Parathyroid adenoma (tissue), 2 donors: ENCODE results near the gene ZEB2.

Source experiments
- H2AFZ ChIP-seq: fragments of 300-600 bp; sonication (generic); one replicate; pipeline ENCODE4 v1.7.0; 2017; ENCODE audit warnings: antibody characterized with exemption, mild to moderate bottlenecking
- H3K27ac ChIP-seq: fragments of 300-600 bp; sonication (generic); one replicate; pipeline ENCODE4 v1.7.0; 2017
- H3K27me3 ChIP-seq: fragments of 300-600 bp; sonication (generic); one replicate; pipeline ENCODE4 v1.7.0; 2017; ENCODE audit warnings: low read length; ENCODE audit not compliant: control insufficient read depth, insufficient read depth
- H3K36me3 ChIP-seq: fragments of 300-600 bp; sonication (generic); one replicate; pipeline ENCODE4 v1.7.0; 2017; ENCODE audit warnings: low read length; ENCODE audit not compliant: control insufficient read depth, insufficient read depth
- H3K4me1 ChIP-seq: fragments of 300-600 bp; sonication (generic); one replicate; pipeline ENCODE4 v1.7.0; 2017; ENCODE audit warnings: control low read depth
- H3K4me2 ChIP-seq: fragments of 300-600 bp; sonication (generic); one replicate; pipeline ENCODE4 v1.7.0; 2017; ENCODE audit warnings: low read length
- H3K4me3 ChIP-seq: fragments of 300-600 bp; sonication (generic); one replicate; pipeline ENCODE4 v1.7.0; 2017; ENCODE audit warnings: low read depth, low read length
- H3K79me2 ChIP-seq: fragments of 300-600 bp; sonication (generic); one replicate; pipeline ENCODE4 v1.7.0; 2017; ENCODE audit warnings: control low read depth
- H3K9ac ChIP-seq: fragments of 300-600 bp; sonication (generic); one replicate; pipeline ENCODE4 v1.7.0; 2017; ENCODE audit warnings: mild to moderate bottlenecking
- H3K9me3 ChIP-seq: fragments of 300-600 bp; sonication (generic); one replicate; pipeline ENCODE4 v1.7.0; 2017; ENCODE audit warnings: low read length; ENCODE audit not compliant: control insufficient read depth
- TF ChIP-seq, protein P1 (sequence below): fragments of 300-600 bp; sonication (generic); IDR thresholded peaks from one replicate; pipeline ENCODE4 v1.7.0; 2017; ENCODE audit warnings: antibody characterized with exemption, mild to moderate bottlenecking
- donor health status: primary hyperparathyroidism.

Gene ZEB2

DNA sequence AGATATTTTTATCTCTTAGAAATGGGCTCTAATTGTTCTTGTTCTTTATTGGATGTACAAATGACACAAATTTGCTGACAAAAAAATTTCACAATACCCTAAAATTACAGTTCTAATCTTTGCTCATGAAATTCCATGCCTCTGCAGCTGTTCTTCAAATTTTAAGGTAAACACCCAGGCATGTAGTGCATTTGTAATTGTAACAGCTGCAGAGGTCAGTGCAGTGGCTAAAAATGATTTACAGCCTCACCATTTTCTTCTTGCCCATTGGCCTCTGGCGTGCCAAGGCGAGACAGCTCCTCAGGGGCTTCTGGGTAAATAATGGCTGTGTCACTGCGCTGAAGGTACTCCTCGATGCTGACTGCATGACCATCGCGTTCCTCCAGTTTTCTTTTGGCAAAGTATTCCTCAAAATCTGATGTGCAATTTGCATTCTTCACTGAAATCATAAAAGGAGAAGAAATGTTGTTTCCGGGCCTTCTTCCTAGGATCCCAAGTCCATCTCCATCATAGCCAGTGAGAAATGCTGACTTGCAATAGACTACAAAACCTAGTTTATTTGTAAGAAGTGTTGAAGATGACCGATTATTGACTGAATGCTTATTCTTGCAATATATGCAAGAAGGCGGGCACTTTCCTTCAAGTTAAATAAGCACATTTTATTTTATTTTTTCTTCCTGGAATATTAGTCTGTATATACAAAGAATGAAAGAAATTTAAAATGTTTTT, 115.2 kb downstream of the ZEB2 start:
- TF ChIP-seq, protein P1, sequence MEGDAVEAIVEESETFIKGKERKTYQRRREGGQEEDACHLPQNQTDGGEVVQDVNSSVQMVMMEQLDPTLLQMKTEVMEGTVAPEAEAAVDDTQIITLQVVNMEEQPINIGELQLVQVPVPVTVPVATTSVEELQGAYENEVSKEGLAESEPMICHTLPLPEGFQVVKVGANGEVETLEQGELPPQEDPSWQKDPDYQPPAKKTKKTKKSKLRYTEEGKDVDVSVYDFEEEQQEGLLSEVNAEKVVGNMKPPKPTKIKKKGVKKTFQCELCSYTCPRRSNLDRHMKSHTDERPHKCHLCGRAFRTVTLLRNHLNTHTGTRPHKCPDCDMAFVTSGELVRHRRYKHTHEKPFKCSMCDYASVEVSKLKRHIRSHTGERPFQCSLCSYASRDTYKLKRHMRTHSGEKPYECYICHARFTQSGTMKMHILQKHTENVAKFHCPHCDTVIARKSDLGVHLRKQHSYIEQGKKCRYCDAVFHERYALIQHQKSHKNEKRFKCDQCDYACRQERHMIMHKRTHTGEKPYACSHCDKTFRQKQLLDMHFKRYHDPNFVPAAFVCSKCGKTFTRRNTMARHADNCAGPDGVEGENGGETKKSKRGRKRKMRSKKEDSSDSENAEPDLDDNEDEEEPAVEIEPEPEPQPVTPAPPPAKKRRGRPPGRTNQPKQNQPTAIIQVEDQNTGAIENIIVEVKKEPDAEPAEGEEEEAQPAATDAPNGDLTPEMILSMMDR: no peak
- no peaks in the 10 kb centered on the region for H3K4me1 ChIP-seq
- H3K4me2 ChIP-seq: no peak overlapping the region
- no peaks in the 10 kb centered on the region for H3K36me3 ChIP-seq
- no peaks in the 10 kb centered on the region for H3K27me3 ChIP-seq
- H3K9me3 ChIP-seq: no peaks in the 10 kb centered on the region
- no peaks in the 10 kb centered on the region for H3K79me2 ChIP-seq
- no peak overlapping the region for H2AFZ ChIP-seq
- no peak overlapping the region for H3K4me3 ChIP-seq
- no peak overlapping the region for H3K27ac ChIP-seq
- H3K9ac ChIP-seq: no peak overlapping the region

DNA sequence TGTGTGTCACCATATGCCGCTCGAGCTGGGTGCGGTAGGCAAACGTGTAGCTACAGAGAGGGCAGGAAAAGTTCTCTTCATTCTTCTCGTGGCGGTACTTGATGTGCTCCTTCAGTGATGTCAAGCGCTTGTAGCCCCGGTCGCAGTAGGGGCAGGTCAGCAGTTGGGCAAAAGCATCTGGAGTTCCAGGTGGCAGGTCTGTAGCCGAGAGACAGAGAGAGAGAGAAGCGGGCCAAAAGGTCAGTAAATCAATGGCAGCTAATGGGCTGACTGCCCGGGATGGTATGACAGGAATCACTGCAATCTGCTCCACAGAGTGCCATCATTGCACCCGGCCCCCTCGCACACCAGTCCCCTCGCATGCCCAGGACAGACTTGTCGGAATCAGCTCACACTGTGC, 116.0 kb downstream of the ZEB2 start:
- no peak overlapping the region for H3K27ac ChIP-seq

DNA sequence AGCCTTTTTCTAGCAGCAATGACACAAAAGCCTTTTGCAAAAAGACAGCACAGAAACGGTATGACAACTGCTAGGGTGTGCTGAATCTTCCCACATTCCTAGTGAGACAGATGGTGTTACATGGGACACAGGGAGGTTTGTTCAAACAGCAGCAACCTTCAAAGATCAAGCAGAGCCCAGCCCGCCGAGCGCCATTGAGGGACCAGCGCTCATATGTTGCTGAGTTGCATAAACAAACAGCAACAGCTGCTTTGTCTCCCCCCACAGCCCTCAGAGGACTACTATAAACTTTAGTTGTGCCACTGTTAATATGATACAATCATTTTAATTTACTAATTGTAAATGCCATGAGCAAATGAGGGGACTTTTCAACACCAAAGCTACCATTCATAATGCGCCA, 117.7 kb downstream of the ZEB2 start:
- Histone ChIP-seq H3K79me2 (no peaks in the 10 kb centered on the region), H3K27me3 (no peaks in the 10 kb centered on the region), H3K36me3 (no peaks in the 10 kb centered on the region), H3K27ac (no peak overlapping the region), H2AFZ (peak overlapping the region; percentile 14), H3K9ac (no peak overlapping the region), H3K4me1 (no peaks in the 10 kb centered on the region), H3K4me2 (no peak overlapping the region), H3K4me3 (no peak overlapping the region), H3K9me3 (no peaks in the 10 kb centered on the region)
- TF ChIP-seq, protein P1: no peak

More for the DNA sequence above, 116.0 kb downstream of the ZEB2 start:
- H2AFZ ChIP-seq: no peak overlapping the region
- no peaks in the 10 kb centered on the region for H3K9me3 ChIP-seq
- TF ChIP-seq, protein P1: no peak
- H3K27me3 ChIP-seq: no peaks in the 10 kb centered on the region
- H3K79me2 ChIP-seq: no peaks in the 10 kb centered on the region
- no peak overlapping the region for H3K4me2 ChIP-seq
- no peaks in the 10 kb centered on the region for H3K4me1 ChIP-seq
- no peaks in the 10 kb centered on the region for H3K36me3 ChIP-seq
- H3K4me3 ChIP-seq: no peak overlapping the region
- no peak overlapping the region for H3K9ac ChIP-seq

DNA sequence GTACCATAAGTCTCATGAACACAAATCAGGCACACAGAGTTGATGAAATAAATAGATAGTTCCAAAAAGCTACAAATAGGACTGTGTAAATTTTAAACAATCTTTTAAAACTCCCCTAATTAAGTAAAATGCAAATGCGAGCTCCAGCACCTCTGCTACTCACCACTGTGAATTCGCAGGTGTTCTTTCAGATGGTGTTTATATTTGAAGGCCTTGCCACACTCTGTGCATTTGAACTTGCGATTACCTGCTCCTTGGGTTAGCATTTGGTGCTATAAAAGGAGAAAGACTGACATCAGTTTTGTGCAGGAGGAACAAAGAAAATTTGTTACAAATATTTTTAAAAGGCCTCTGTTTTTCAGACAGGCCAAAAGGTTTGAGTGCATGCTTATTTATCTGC, 118.9 kb downstream of the ZEB2 start:
- no peak overlapping the region for H3K4me3 ChIP-seq
- H3K27me3 ChIP-seq: no peaks in the 10 kb centered on the region
- H3K9ac ChIP-seq: no peak overlapping the region
- H3K36me3 ChIP-seq: no peaks in the 10 kb centered on the region
- H3K79me2 ChIP-seq: no peaks in the 10 kb centered on the region
- H3K9me3 ChIP-seq: no peaks in the 10 kb centered on the region
- TF ChIP-seq, protein P1: no peak
- H3K4me2 ChIP-seq: no peak overlapping the region
- H3K27ac ChIP-seq: no peak overlapping the region
- H3K4me1 ChIP-seq: no peaks in the 10 kb centered on the region
- H2AFZ ChIP-seq: no peak overlapping the region

DNA sequence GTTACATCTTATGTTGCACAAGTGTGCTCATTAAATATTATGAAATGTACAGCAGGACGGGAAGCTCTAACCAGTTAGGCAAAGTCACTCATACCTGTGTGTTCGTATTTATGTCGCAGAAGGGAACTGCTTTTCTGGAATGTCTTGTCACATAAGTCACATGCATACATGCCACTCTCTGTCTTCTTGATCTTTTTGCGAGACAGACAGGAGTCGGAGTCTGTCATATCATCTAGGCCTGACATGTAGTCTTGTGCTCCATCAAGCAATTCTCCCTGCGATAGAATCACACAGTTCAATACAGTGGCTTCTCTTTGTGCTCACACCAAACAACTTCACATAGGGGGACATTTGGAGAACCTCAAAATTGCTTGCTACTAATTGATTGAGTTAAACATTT, 123.6 kb downstream of the ZEB2 start:
- no peaks in the 10 kb centered on the region for H3K36me3 ChIP-seq

More for the DNA sequence above, 123.6 kb downstream of the ZEB2 start:
- Histone ChIP-seq H3K9me3 (no peaks in the 10 kb centered on the region), H3K9ac (no peak overlapping the region), H3K4me2 (no peak overlapping the region), H3K27me3 (no peaks in the 10 kb centered on the region), H2AFZ (no peak overlapping the region), H3K4me1 (no peaks in the 10 kb centered on the region), H3K79me2 (no peaks in the 10 kb centered on the region), H3K4me3 (no peak overlapping the region), H3K27ac (no peak overlapping the region)
- TF ChIP-seq, protein P1: no peak
